Left kidney (tissue), 2 donors: ENCODE results near the gene MYO10. TPM values are rescaled to one million over a fixed set of nuclear protein-coding genes. Genes with fewer than 3 reads are reported as not detected.
A peak's percentile ranks its signal among the peaks of the same experiment; 100 is the strongest.

Experiments used
- DNase-seq: peaks from one replicate; pipeline ENCODE4 v3.0.0-alpha.2; 2013
- polyA plus RNA-seq: library from polyadenylated mRNA; unstranded; fragments of 120-200 nt; gene quantifications from one replicate; pipeline ENCODE4 v1.2.1, GENCODE V29; 2013; ENCODE audit not compliant: insufficient read length

Gene MYO10
- polyA plus RNA-seq, 1 donor: 43.8 TPM

DNA sequence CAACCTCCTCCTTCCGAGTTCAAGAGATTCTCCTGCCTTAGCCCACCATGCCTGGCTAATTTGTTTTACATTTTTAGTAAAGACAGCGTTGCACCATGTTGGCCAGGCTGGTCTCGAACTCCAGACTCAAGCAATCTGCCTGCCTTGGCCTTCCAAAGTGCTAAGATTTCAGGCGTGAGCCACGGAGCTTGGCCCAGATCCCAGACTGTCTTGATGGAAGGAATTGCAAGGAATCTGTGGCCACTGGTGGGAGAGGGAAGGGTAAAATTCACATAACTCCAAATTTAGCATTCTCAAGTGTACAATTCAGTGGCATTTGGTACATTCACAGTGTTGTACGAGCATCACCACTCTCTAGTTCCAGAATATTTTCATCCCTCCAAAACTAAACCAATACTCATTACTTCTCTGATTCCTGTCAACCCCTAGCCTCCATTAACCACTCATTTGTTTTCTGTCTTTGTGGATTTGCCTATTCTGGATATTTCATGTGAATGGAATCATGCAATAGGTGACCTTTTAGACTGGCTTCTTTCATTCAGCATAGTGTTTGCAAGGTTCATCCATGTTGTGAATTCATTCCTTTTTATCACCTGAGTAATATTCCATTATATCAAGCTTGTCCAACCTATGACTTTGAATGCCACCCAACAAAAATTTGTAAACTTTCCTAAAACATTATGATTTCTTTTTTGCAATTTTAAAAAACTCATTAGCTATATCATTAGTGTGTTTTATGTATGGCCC lies 8.9 kb upstream of the MYO10 start:
- DNase-seq: no peak

DNA sequence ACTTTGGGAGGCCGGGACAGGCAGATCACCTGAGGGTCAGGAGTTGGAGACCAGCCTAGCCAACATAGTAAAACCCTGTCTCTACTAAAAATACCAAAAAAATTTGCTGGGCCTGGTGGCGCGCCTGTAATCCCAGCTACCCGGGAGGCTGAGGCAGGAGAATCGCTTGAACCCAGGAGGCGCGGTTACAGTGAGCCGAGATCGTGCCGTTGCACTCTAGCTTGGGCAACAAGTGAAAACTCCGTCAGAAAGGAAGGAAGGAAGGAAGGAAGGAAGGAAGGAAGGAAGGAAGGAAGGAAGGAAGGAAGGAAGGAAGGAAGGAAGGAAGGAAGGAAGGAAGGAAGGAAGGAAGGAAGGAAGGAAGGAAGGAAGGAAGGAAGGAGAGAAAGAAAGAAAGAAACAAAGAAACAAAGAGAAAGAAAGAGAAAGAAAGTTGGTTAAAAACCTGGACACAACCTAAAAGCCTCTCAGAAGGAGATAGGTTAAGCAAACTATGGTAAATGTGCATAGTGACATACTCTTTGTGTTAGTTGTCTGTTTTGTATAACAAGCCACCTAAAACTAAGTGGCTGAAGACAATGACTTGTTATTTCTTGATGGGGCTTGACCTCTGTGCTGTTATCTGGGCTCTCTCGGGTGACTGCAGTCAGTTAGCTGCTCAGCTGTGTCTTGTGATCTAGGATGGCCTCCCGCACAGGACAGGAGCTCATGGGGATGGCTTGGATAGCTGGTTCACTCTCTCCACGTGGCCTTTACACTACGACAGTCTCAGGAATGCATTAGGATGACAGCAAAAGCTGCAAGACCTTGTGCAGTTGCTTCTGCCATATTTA lies 8.0 kb upstream of the MYO10 start:
- DNase-seq: no peak

DNA sequence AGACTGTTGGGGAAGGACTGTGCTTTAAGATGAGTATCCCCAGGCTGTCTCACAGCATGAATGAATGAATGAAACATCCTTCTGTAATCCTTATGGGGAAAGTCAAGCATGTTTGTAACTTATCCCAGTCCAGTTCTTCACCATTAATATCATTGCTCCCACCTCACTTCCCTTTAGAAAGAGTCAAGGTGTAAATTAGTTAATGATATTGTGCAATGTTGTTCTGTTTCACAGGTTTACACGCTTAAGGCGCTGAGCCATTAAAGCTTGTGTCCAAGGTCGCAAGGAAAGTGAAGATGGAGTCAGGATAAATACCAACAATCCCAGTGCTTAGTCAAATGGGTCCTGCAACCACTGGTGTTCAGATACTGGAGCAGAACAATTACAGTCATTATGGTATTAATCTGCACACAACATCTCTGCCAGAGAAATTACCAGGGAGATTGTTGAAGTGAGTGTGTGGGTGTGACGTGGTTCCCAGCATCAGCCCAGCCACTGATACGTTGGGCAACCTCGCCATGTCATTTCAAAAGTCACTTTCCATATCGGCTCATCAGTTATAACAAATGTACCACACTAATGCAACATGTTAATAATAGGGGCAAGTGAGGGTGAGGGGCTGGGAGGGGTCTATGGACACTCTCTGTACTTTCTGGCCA lies 1.5 kb upstream of the MYO10 start:
- DNase-seq: no peak

DNA sequence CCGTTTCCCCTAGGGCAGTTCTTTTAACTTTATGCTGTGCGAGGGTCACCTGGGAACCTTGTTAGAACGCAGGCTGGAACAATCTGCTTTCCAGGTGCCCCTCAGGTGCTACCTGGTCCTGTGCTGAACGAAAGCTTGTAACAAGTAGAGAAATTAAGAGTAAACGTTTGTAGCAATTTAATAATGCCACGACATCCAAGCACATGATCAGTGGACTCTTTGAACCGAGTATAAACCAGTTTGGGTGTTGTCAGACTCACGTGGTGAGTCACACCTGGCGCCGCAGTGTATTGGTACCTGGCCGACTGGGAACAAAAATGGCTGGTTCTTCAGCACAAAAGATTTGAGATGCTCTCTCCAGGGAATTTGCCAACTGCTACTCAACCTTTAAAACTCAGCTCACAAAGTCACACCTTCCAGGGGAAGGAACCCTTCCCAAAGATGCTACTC lies 926 bp upstream of the MYO10 start:
- no peak for DNase-seq

DNA sequence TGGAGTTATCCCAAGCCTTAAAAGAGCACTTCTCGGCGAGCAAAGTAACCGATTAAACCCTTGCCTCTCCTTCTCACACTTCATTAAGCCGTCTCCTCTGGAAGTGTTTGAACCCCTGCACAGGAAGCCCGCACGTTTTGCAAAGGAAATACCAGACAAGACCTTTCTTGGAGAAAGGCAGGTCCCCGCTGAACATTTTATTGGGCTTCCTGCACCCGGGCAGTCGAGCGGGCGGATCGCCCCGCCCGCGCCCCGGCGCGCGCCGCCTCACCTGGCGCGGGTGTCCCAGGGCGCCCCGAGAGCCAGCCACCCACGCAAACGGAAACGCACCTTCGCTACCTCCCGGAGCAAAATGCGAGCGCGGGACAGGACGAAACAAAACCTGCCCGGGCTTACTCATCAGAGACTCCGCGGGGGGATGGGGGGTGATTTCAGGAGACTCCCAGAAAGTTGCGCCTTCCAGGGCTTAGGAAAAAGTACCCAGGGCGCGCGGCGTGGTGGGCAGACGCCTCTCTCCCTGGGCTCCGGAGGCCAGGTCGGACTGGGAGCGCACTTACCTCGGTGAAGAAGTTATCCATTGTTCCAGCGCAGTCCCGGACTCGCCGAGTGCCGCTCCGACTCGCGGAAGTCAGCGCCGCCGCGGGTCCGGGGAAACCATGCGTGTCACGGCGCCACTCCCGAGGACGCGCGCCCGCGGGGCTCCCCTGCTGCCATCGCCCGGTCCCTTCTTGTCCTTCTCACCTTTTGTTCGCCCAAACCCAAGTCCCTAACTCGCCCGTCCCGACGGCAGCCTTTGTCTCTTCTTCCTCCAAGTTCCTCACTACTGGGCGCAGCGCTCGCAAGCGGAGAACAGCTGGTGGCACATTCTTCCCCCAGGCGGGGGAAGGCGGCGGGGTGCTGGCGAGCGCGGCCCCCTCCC lies 598 bp downstream of the MYO10 start:
- peak; percentile 52 for DNase-seq

DNA sequence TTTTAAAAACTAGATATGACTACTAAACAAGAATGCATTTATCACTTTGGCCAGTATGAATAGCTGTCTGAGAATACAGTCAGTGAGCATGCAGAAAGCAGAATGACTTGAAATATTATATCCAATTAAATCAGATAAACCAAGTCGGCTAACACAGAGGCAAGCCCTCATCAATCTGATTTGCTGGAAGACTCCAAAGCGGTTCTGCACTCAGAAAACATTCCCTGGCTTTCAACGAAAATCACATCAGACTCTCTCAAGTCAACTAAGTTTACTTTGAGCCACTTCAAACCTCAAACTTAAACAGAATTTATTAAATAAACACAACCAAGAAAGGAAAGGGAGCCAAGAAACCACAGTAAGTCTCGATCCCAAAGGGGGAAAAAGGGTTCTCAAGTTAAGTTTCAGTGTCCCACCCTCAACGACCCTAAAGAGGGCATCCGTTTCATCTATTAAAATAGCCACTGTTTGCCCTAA lies 1.4 kb downstream of the MYO10 start:
- no peak for DNase-seq

DNA sequence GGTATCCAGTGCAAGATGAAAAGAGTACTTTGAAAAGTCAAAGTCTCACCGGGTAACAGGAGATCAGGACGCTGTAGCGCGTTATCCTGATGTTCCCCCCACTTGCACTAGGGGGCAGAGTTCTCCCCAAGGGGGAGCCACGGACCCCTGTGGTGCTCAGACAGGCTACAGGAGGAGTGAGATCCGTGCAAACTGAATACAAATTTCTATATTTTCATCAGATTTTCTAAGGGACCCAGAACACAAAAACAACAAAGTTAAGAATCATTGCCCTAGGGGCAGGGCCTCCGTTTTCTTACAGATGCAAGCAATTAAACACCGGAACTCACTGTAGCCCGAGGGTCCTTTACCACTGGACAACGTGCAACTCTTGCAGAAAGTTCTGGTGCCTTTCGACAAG lies 2.0 kb downstream of the MYO10 start:
- peak; percentile 77 for DNase-seq

DNA sequence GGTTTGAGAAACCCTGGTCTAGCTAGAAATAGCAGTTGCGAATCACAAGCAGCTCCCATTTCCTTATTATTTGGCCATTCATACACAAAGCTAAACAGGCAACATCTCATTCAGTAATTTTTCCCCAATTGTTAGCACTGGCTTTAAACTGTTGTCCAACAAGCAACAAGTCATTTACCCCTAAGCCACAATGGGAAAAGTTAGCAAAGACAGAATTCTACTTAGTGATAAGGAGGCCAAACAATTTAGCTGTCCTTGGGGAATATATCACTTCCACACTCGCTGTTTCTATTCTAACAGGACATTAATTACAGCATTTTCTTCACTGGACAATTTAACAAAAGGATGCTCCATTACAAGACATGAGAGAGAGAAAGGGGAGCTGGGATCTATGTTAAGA lies 2.8 kb downstream of the MYO10 start:
- no peak for DNase-seq

DNA sequence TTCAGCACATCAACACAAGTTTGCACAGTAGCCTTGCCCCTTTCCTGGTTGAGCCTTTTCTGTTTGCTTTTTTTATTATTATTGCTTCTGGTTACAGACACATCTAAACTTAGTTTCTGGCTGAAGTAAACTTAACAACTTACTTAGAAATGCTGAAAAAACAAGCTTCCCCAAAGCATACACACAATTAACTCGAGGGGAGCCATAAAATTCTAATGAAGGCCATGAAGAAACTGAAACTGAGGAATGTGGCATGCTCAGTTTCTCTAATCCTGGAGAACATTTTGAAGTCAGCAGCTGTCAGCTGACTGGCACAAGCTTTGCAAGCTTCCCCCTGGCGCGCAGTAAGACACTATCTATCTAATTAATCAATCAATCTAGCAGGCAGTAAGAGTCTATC lies 3.7 kb downstream of the MYO10 start:
- DNase-seq: no peak

DNA sequence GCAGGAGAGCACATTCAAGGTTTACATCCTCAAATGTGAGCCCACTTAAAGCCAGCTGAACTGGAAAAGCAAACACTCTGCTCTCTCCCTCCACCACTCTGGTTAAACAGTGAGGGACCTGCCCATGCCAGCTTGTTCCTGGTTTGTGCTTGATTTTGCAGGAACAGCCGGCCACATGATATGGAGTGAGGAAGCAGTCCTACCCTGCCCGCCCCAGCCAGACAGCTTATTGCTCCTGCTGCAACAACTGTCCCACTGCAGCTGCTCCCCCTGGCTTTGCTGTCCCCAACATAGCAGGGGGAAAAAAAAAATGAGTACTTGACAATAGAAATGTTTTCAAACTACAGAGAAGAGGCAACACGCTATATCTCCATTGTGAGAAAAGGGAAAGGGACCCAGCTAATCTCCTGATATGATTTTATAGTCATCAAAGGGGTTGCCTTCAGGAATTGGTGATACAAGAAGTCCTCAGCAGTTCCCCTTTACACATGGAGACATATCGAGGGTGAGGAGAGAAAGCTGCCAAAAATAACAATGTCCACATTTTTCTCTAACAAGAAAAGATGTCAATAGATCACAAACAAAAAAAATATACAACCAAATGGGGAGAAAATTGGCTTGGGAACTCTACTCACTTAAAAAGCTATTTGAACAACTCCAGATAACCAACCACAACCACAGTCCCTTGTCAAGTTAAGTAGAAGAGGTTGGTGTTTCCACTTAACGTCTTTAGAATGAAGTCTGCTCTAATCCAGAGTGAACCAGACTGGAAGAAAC lies 4.6 kb downstream of the MYO10 start:
- DNase-seq: no peak

DNA sequence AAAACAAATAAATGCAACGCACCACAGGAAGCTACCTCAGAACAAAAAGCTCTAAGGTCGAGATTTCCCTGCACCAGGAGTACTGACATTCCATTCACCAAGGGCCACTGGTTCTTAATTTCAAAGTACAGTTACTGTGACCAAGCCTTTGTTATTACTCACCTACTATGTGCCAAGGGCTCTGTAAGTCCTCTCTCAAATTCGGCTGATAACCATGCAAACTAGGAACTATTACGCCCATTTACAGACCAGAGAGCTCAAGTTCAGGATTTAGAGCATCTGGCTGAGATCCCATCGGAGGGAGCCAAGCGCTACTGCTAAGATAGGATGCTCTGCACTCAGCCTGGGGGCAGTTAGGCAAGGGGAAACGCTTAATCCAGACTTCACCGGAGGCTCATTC lies 5.6 kb downstream of the MYO10 start:
- DNase-seq: no peak

DNA sequence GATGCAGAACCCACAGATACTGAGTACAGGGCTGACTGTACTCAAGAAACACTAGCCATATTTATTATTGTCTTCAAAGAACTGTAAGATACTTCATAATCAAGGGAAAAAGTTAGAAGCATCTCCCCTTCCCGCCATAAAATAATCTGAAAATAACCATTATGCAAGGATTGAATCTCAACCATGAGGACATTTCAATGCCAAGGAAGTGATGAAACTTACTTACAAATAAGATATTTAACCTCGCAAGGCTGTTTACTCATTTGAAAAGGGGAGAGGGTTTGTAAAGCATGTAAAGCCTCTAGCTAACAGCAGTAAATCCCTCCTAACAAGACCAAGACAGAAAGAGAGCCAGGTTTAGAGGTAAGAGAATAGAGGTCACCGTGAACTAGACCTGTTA lies 6.3 kb downstream of the MYO10 start:
- DNase-seq: no peak

DNA sequence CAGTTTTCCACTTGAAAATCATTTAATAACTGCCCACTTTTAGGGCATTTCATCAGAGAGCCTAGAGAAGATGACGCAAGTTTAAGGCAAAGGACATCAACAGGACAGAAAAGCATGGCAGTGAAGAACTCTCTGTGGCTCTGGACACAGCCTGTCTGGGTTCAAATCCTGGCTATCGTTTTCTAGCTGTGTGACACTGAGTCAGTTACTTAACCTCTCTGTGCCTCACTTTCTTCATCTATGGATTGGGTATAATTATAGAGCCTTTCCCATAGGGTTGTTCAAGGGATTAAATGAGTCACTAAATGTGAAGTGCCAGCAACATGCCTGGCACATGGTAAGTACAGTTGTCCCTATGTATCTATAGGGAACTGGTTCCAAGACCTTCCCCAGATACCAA lies 6.7 kb downstream of the MYO10 start:
- no peak for DNase-seq

DNA sequence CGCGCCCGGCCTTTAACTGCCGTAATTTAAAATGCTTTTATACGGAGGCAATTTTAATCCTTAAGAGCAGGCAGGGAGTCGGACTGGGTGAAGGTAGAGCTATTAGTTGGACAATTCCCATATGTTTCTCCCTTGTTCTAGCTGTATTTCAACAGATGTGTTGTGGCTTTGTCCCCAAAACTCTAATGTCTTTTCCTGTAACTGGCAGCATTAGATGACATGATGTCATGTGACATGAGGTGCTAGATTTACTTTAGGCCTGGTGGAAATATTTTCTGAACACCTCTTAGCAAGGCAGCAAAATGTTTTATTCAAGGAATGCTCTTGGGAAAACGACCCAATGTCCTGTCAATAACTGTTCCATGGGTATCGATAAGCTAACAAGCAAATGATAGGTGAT lies 8.5 kb downstream of the MYO10 start:
- DNase-seq: no peak

DNA sequence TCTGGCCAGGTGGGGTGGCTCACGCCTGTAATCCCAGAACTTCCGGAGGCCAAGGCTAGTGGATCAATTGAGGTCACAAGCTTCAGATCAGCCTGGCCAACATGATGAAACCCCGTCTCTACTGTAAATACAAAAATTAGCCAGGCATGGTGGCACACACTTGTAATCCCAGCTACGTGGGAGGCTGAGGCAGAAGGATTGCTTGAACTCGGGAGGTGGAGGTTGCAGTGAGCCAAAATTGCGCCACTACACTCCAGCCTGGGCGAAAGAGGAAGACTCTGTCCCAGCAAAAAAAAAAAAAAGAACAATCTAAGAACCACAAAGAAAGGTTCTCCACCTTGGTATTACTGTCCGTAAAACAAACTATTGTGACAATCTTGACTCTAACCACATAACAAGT lies 9.7 kb downstream of the MYO10 start:
- no peak for DNase-seq

DNA sequence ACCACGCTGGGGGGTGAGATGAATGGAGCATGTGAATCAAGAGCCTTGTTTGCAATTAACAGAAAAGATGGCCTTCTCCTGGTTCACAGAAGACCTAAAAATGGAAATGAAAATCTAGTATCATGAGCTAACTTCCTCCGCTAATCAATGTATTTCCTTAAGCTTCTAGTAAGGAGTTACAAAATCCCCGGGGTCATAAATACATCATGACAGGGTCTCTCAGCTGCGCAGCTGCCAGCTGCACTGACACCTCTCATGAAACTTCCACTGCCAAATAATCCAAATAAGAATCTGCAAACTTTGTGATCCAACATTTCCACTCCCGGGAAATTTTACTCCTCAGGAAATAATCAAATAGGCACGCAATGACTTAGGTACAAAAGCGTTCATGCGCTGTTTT lies 11.9 kb downstream of the MYO10 start:
- no peak for DNase-seq

DNA sequence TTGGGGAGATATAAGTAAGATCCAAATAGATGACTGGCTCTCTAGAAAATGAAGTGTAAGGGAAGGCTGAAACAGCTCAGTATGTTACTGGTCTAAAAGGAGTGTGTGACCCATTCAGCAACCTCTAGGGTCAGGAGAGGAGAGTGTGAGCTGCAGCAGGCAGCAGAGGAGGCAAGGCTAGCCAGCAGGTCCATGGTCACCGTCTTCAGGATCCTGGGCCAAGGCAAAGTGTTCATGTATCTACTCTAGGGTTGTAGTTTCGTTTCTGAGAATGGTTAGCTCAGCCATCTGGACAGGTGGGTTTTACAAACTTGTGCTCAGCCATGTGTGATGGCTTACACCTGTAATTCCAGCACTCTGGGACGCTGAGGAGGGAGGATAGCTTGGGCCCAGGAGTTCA lies 13.7 kb downstream of the MYO10 start:
- no peak for DNase-seq

DNA sequence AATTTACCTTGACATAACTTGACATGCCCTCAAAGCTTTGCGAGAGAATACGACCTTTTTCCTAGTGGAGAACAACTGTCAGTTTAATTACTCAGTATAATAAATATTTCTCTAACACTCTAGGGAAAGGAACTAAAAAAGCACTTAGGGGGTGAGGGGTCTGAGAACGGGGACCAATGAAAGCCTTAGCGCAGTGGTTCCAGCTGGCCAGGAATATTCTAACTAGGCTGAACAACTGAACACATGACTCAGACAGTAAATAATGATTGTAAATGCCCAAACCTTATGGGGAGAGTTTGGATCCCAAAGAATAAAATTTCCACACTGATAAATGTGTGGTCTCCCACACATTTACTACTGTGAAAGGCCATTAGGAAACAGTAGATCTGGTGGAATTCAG lies 14.9 kb downstream of the MYO10 start:
- DNase-seq: peak; percentile 65

DNA sequence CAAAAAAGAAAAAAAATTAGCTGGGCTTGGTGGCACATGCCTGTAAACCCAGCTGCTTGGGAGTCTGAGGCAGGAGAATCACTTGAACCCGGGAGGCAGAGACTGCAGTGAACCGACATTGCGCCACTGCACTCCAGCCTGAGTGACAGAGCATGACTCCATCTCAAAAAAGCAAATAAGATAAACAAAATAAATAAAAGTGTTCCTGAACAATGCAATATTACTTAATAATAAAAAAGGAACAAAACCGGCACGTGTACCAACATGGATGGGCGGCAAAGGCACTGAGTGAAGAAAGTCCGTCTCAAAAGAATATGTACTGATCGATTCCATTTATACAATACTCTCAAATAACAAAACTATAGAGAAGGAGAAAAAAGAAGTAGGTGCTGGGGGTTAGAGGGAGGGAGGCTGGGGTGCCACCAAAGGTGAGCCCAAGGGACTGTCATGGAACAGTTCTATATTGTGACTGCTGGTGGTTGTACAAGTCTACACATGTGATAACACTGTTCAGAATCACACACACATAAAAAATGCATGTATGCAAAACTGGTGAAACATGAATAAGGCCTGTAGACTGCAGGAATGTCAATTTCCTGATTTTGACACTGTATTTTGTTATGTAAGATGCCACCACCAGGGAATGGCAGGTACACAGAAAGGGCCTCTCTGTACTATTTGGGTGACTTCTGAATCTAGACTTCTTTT lies 15.8 kb downstream of the MYO10 start:
- DNase-seq: no peak
